Measurements from ENCODE around the gene OLFM1. TPM values are rescaled to one million over a fixed set of nuclear protein-coding genes. Genes with fewer than 3 reads are reported as not detected.
"Not testable (repeated sequence)": the region's sequence is repeated elsewhere in the genome, so short reads cannot be mapped to it uniquely, and the experiment has no call there.

Gene OLFM1
- total RNA-seq, 1 donor = 0.43 TPM

GRCh38 chr9:135056541-135056940 lies 30.9 kb upstream of the OLFM1 start:
- no peak for DNase-seq (ENCODE audit: low read depth)
- H3K4me3 ChIP-seq (ENCODE audit: low read depth, low read length) = no peak overlapping the region
- no peak for TF ChIP-seq CTCF (IDR thresholded peaks at IDR 0.05; ENCODE audit: insufficient read depth, low read depth, low read length)

GRCh38 chr9:135060461-135061116 lies 26.9 kb upstream of the OLFM1 start:
- H3K4me3 ChIP-seq (ENCODE audit: low read depth, low read length) = no peak overlapping the region
- DNase-seq (ENCODE audit: low read depth) = no peak
- TF ChIP-seq CTCF (IDR thresholded peaks at IDR 0.05; ENCODE audit: insufficient read depth, low read depth, low read length) = no peak

GRCh38 chr9:135061441-135061840 lies 26.0 kb upstream of the OLFM1 start:
- TF ChIP-seq CTCF (IDR thresholded peaks at IDR 0.05; ENCODE audit: insufficient read depth, low read depth, low read length) = no peak
- no peak for DNase-seq (ENCODE audit: low read depth)
- no peak overlapping the region for H3K4me3 ChIP-seq (ENCODE audit: low read depth, low read length)

GRCh38 chr9:135062254-135062653 lies 25.2 kb upstream of the OLFM1 start:
- TF ChIP-seq CTCF (IDR thresholded peaks at IDR 0.05; ENCODE audit: insufficient read depth, low read depth, low read length) = no peak
- no peak for DNase-seq (ENCODE audit: low read depth)
- no peak overlapping the region for H3K4me3 ChIP-seq (ENCODE audit: low read depth, low read length)

GRCh38 chr9:135063466-135063865 lies 24.0 kb upstream of the OLFM1 start:
- DNase-seq (ENCODE audit: low read depth) = not testable (repeated sequence)

GRCh38 chr9:135063888-135064287 lies 23.6 kb upstream of the OLFM1 start:
- DNase-seq (ENCODE audit: low read depth); H3K4me3 ChIP-seq (ENCODE audit: low read depth, low read length): not testable (repeated sequence)

More at GRCh38 chr9:135063466-135063865, 24.0 kb upstream of the OLFM1 start:
- not testable (repeated sequence) for H3K4me3 ChIP-seq (ENCODE audit: low read depth, low read length)

GRCh38 chr9:135065151-135065550 lies 22.3 kb upstream of the OLFM1 start:
- DNase-seq (ENCODE audit: low read depth) = no peak
- H3K4me3 ChIP-seq (ENCODE audit: low read depth, low read length) = no peak overlapping the region
- no peak for TF ChIP-seq CTCF (IDR thresholded peaks at IDR 0.05; ENCODE audit: insufficient read depth, low read depth, low read length)

GRCh38 chr9:135065804-135066203 lies 21.7 kb upstream of the OLFM1 start:
- TF ChIP-seq CTCF (IDR thresholded peaks at IDR 0.05; ENCODE audit: insufficient read depth, low read depth, low read length) = no peak
- DNase-seq (ENCODE audit: low read depth) = no peak

More at GRCh38 chr9:135065804-135066203, 21.7 kb upstream of the OLFM1 start:
- H3K4me3 ChIP-seq (ENCODE audit: low read depth, low read length) = no peak overlapping the region
